ENCODE results near the gene UBAC2. TPM values are rescaled to one million over a fixed set of nuclear protein-coding genes. Genes with fewer than 3 reads are reported as not detected.

UBAC2 gene
- 73.6 and 75.9 TPM in 2 replicates for total RNA-seq (2021; fragmentation: NEBNext Ultra II Directional; extraction: Animal tissue kit (Norgen Biotek cat#: 25700))
- polyA plus RNA-seq (2011; rRNA removed), result 62.4 and 76.9 TPM in 2 replicates
- polyA plus RNA-seq (2011; cell fraction: cytosol; rRNA removed), result 76.6 TPM
- 48.7 TPM for polyA plus RNA-seq (2011; cell fraction: nucleus; rRNA removed)
- 59.6 to 67.3 TPM (median 63.4 TPM) in 4 replicates for polyA plus RNA-seq (2012, experiment 1 of 2)
- 108 TPM for polyA plus RNA-seq (2012, experiment 2 of 2)
- 74.9 TPM for polyA plus RNA-seq (2013, experiment 1 of 2)
- polyA plus RNA-seq (2013, experiment 2 of 2), result 83.2 TPM
- polyA minus RNA-seq (2011; rRNA and poly(A)+ RNA removed), result 53.2 and 60.1 TPM in 2 replicates
- polyA minus RNA-seq (2011; cell fraction: cytosol; rRNA and poly(A)+ RNA removed), result 45.7 TPM
- polyA minus RNA-seq (2011; cell fraction: nucleus; rRNA and poly(A)+ RNA removed), result 46.2 TPM
- long read RNA-seq, experiment 1, transcript UBAC2-203 (9 exons, 1,375 nt), result major isoform, 16 of 47 reads
- long read RNA-seq, experiment 1, partial matches to known transcripts, result 16 of 47 reads
- long read RNA-seq, experiment 1, other reads (novel, unspliced or antisense), result 15 of 47 reads
- long read RNA-seq, experiment 2, transcript UBAC2-203 (9 exons, 1,375 nt), result major isoform, 79 of 110 reads
- long read RNA-seq, experiment 2, partial matches to known transcripts, result 17 of 110 reads
- long read RNA-seq, experiment 2, other reads (novel, unspliced or antisense), result 14 of 110 reads

GRCh38 chr13:99200432-99201167, at the start of gene UBAC2:
Gene UBAC2 (plus strand): TSS chr13:99200854. CDS start chr13:99200909, 55 bp downstream.
- Histone ChIP-seq H2AFZ (ENCODE audit: low read length) (0 out of 2 replicates have a peak within 1 kb of the TSS, but pooled peaks have one; percentile 54), H2BK15ac (ENCODE audit: low read length) (no peak within 1 kb of the TSS), H4K91ac (replicated peaks; ENCODE audit: insufficient read length, low read length) (peak within 1 kb of the TSS; percentile 89), H4K5ac (ENCODE audit: insufficient read length, low read depth, low read length) (peak within 1 kb of the TSS; percentile 91), H3K23ac (ENCODE audit: insufficient read length) (no peak within 1 kb of the TSS), H3K4me3 (ENCODE audit: extremely low read depth in 1 of 4, insufficient read depth in 2 of 4, low read depth in 3 of 4, low read length in 4 of 4) (peak within 1 kb of the TSS; percentile 81 to 94 (median 88)), H2BK20ac (ENCODE audit: low read length) (no peak within 1 kb of the TSS), H3K36me3 (ENCODE audit: control insufficient read depth in 2 of 4, insufficient read depth in 4 of 4, low read length in 3 of 4) (no peaks in the 10 kb centered on the region), H3K9ac (replicated peaks in 1 of 4; ENCODE audit: extremely low read depth in 1 of 4, low read depth in 3 of 4, low read length in 3 of 4) (peak within 1 kb of the TSS; percentile 96 to 99 (median 98)), H2BK5ac (ENCODE audit: low read depth, low read length) (peak within 1 kb of the TSS; percentile 96), H3K23me2 (ENCODE audit: low read depth, low read length) (no peaks in the 10 kb centered on the region), H2BK120ac (replicated peaks; ENCODE audit: low read depth, low read length) (no peak within 1 kb of the TSS), H3K27me3 (replicated peaks in 1 of 4; ENCODE audit: control insufficient read depth in 3 of 4, extremely low read depth in 1 of 4, insufficient read depth in 3 of 4, low read length in 3 of 4) (no peaks in the 10 kb centered on the region), H4K8ac (ENCODE audit: extremely low read depth, insufficient read depth, low read length) (peak within 1 kb of the TSS; percentile 99), H4K20me1 (replicated peaks in 1 of 2; ENCODE audit: control insufficient read depth in 1 of 2, insufficient read depth in 2 of 2, low read length in 2 of 2) (peaks cover 8 to 12% of the 10 kb centered on the region in 2 experiments), H3K18ac (ENCODE audit: extremely low read depth, low read length) (peak within 1 kb of the TSS; percentile 95), H3K4ac (replicated peaks; ENCODE audit: insufficient read length, low read depth, low read length) (no peak within 1 kb of the TSS), H2AK5ac (ENCODE audit: low read depth, low read length) (no peak within 1 kb of the TSS), H3K4me2 (ENCODE audit: insufficient read depth in 1 of 2, low read depth in 2 of 2, low read length in 2 of 2) (peak within 1 kb of the TSS; percentile 71), H3K9me3 (ENCODE audit: insufficient read depth in 2 of 2, low read depth in 1 of 2, low read length in 1 of 2) (no peaks in the 10 kb centered on the region), H3K14ac (ENCODE audit: insufficient read length) (no peak within 1 kb of the TSS), H3K79me1 (ENCODE audit: low read depth, low read length) (peaks cover 9% of the 10 kb centered on the region), H2BK12ac (ENCODE audit: low read depth, low read length) (peak within 1 kb of the TSS; percentile 12), H3K56ac (replicated peaks; ENCODE audit: insufficient read length, low read depth, low read length) (peak within 1 kb of the TSS; percentile 93), H3K79me2 (ENCODE audit: control insufficient read depth in 1 of 2, insufficient read depth in 2 of 2, low read length in 2 of 2) (peaks cover 16 to 48% of the 10 kb centered on the region in 2 experiments), H3K27ac (ENCODE audit: low read depth, low read length) (peak within 1 kb of the TSS; percentile 94), H3K4me1 (replicated peaks in 1 of 4; ENCODE audit: control insufficient read depth in 3 of 4, insufficient read depth in 4 of 4, low read length in 3 of 4) (peaks cover 0 to 7% (median under 1%) of the 10 kb centered on the region in 4 experiments; a peak in 3 of 7 replicates)
- FAIRE-seq (no peak), DNase-seq (ENCODE audit: low read depth in 1 of 2, low spot score in 2 of 2) (peak; percentile 90 to 96)
- ChIA-PET POLR2A (ENCODE audit: partially characterized antibody) (interaction anchor here (0.6 to 5.7 kb wide), 37 partner anchors 9 to 426 kb away, joined by 3 to 49 read pairs (median 4); no protein-coding TSS in a partner anchor), CTCF (ENCODE audit: partially characterized antibody) (interaction anchor here (0.7 to 6.2 kb wide), 16 partner anchors 10 to 167 kb away, joined by 3 to 65 read pairs (median 5); no protein-coding TSS in a partner anchor)
- WGBS, 2 experiments (ENCODE audit: extremely low coverage in 1 of 2, insufficient coverage in 1 of 2, insufficient read length in 1 of 2, insufficient replicate concordance in 2 of 2, low coverage in 1 of 2, low lambda C conversion rate in 2 of 2, missing lambda C conversion rate in 1 of 2), result 2% methylated on average over 56 of the region's 76 CpGs; no CpG with 5 or more reads in 1 of the 2 experiments
- TF ChIP-seq TAF1 (IDR thresholded peaks at IDR 0.05; ENCODE audit: low read depth, low read length), result peak; percentile 98
- TF ChIP-seq TCF12 (IDR thresholded peaks at IDR 0.05; ENCODE audit: low read depth, low read length), result no peak
- TF ChIP-seq KDM4A (IDR thresholded peaks at IDR 0.05; ENCODE audit: low read depth, low read length, severe bottlenecking), result peak; percentile 24
- peak; percentile 99 for TF ChIP-seq POLR2A (IDR thresholded peaks at IDR 0.05; ENCODE audit: control extremely low read depth in 1 of 2, low read depth in 2 of 2, low read length in 2 of 2)
- TF ChIP-seq, protein P1, sequence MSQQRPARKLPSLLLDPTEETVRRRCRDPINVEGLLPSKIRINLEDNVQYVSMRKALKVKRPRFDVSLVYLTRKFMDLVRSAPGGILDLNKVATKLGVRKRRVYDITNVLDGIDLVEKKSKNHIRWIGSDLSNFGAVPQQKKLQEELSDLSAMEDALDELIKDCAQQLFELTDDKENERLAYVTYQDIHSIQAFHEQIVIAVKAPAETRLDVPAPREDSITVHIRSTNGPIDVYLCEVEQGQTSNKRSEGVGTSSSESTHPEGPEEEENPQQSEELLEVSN (IDR thresholded peaks at IDR 0.05), result 0 out of 2 replicates have a peak, but pooled peaks have one; percentile 27
- peak; percentile 52; the same call in 1 of the 2 replicates for TF ChIP-seq SP4 (IDR thresholded peaks at IDR 0.05; ENCODE audit: low read length)
- TF ChIP-seq RBBP5 (IDR thresholded peaks at IDR 0.05; ENCODE audit: borderline replicate concordance, low read depth, low read length), result peak; percentile 38; the same call in 1 of the 2 replicates
- TF ChIP-seq BACH1 (IDR thresholded peaks at IDR 0.05; ENCODE audit: low read length), result 0 out of 2 replicates have a peak, but pooled peaks have one; percentile 14
